A673 (cell line): ENCODE measurements around the gene ENDOD1.

Experiments
- CTCF ChIP-seq: fragments of 300-800, 200-600 bp; sonication (generic); conservative IDR thresholded peaks from 2 replicates; pipeline ENCODE4 v1.5.1; 2017; ENCODE audit warnings: low read depth, mild to moderate bottlenecking, antibody characterized with exemption, low read length, moderate library complexity, mixed read lengths
- EZH2 ChIP-seq: fragments of 200-600 bp; sonication (generic); IDR thresholded peaks from 2 replicates; pipeline ENCODE4 v1.6.1; 2017; ENCODE audit warnings: borderline replicate concordance, low read depth, mild to moderate bottlenecking, mixed read lengths, antibody characterized with exemption, low read length; ENCODE audit not compliant: poor library complexity, severe bottlenecking

GRCh38 chr11:95067841-95068219 lies 21.8 kb upstream of the ENDOD1 start:
- no peak for TF ChIP-seq CTCF
- TF ChIP-seq EZH2 = no peak
